A673 (cell line): ENCODE results near the gene GALNT16. TPM values are rescaled to one million over a fixed set of nuclear protein-coding genes. Genes with fewer than 3 reads are reported as not detected.

Experiments
- BruUV-seq: library from RNA; stranded (reverse); fragments of 400-500 nt; replicated peaks from 2 replicates; lab custom pipeline; 2021; lab: Mats Ljungman, UMichigan
- CTCF ChIA-PET: fragments of 300-600 bp; sonication (Branson Sonifier 250); formaldehyde crosslinking; loops from one replicate; lab custom pipeline; 2022; ENCODE audit warnings: antibody characterized with exemption; lab: Charles Lee
- POLR2A ChIA-PET: fragments of 300-600 bp; sonication (Branson Sonifier 250); formaldehyde crosslinking; loops from one replicate; lab custom pipeline; 2022; ENCODE audit warnings: antibody characterized with exemption; ENCODE audit not compliant: low non-redundant PET; lab: Charles Lee
- DNase-seq: peaks from one replicate; pipeline ENCODE4 v3.0.0-alpha.2; 2015; ENCODE audit warnings: low spot score
- H3K27ac ChIP-seq: fragments of 200-600 bp; sonication (generic); 2 replicates; pipeline ENCODE4 v1.5.1; 2016; ENCODE audit warnings: mixed run types, low read depth, mild to moderate bottlenecking, mixed read lengths, antibody characterized with exemption, low read length; ENCODE audit not compliant: poor library complexity, severe bottlenecking
- H3K27me3 ChIP-seq: fragments of 200-600 bp; sonication (generic); replicated peaks from 2 replicates; pipeline ENCODE4 v1.6.1; 2017; ENCODE audit warnings: mixed run types, low read depth, mild to moderate bottlenecking, mixed read lengths, antibody characterized with exemption, low read length; ENCODE audit not compliant: insufficient read depth, poor library complexity
- H3K36me3 ChIP-seq: fragments of 200-600 bp; sonication (generic); 2 replicates; pipeline ENCODE4 v1.6.1; 2016; ENCODE audit warnings: mixed run types, mild to moderate bottlenecking, mixed read lengths, antibody characterized with exemption, low read length; ENCODE audit not compliant: insufficient read depth, poor library complexity, severe bottlenecking
- H3K4me1 ChIP-seq: fragments of 200-600 bp; sonication (generic); 2 replicates; pipeline ENCODE4 v1.6.1; 2017; ENCODE audit warnings: mixed run types, mild to moderate bottlenecking, mixed read lengths, antibody characterized with exemption, low read length; ENCODE audit not compliant: insufficient read depth, poor library complexity, severe bottlenecking
- H3K4me3 ChIP-seq: fragments of 200-600 bp; sonication (generic); 2 replicates; pipeline ENCODE4 v1.5.1; 2016; ENCODE audit warnings: low read depth, mixed run types, mild to moderate bottlenecking, mixed read lengths, low read length; ENCODE audit not compliant: poor library complexity, severe bottlenecking
- H3K9me3 ChIP-seq: fragments of 200-600 bp; sonication (generic); 2 replicates; pipeline ENCODE4 v1.6.1; 2016; ENCODE audit warnings: mixed run types, low read depth, mild to moderate bottlenecking, mixed read lengths, antibody characterized with exemption, low read length; ENCODE audit not compliant: poor library complexity, severe bottlenecking
- EZH2 ChIP-seq: fragments of 200-600 bp; sonication (generic); IDR thresholded peaks from 2 replicates; pipeline ENCODE4 v1.6.1; 2017; ENCODE audit warnings: borderline replicate concordance, low read depth, mild to moderate bottlenecking, mixed read lengths, antibody characterized with exemption, low read length; ENCODE audit not compliant: poor library complexity, severe bottlenecking
- intact Hi-C: fragments of 100-400 bp; cut with micrococcal nuclease; formaldehyde crosslinking; loops from one replicate; pipeline ENCODE4 v1.10.0; 2022; ENCODE audit not compliant: unreplicated experiment
- total RNA-seq: library from RNA; stranded (reverse); gene quantifications from 2 replicates; pipeline ENCODE4 v1.2.3, GENCODE V29; 2021
- TF ChIP-seq, protein P1 (sequence below): fragments of 300-800, 200-600 bp; sonication (generic); conservative IDR thresholded peaks from 2 replicates; pipeline ENCODE4 v1.5.1; 2017; ENCODE audit warnings: low read depth, mild to moderate bottlenecking, antibody characterized with exemption, low read length, moderate library complexity, mixed read lengths

The GALNT16 gene
- total RNA-seq, 1 experiment from 2014 or later, result 0.32 TPM

DNA sequence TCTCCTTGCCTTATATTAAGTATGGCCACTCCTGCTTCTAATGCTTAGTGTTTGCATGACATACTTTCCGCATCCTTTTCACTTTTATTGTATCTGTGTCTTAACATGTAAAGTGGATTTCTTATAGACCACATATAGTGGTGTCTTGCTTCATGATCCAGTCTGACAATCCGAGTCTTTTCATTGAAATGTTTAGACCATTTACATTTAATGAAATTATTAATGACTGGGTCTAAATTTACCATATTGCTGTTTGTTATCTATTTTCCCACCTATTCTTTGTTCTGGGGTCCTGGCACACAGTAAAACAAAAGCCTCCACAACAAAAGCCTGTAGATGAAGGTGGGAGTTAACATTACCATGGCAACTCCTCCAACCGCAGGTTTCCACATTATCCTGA is 115.2 kb downstream of the GALNT16 start:
- TF ChIP-seq, protein P1, sequence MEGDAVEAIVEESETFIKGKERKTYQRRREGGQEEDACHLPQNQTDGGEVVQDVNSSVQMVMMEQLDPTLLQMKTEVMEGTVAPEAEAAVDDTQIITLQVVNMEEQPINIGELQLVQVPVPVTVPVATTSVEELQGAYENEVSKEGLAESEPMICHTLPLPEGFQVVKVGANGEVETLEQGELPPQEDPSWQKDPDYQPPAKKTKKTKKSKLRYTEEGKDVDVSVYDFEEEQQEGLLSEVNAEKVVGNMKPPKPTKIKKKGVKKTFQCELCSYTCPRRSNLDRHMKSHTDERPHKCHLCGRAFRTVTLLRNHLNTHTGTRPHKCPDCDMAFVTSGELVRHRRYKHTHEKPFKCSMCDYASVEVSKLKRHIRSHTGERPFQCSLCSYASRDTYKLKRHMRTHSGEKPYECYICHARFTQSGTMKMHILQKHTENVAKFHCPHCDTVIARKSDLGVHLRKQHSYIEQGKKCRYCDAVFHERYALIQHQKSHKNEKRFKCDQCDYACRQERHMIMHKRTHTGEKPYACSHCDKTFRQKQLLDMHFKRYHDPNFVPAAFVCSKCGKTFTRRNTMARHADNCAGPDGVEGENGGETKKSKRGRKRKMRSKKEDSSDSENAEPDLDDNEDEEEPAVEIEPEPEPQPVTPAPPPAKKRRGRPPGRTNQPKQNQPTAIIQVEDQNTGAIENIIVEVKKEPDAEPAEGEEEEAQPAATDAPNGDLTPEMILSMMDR, result no peak
- TF ChIP-seq EZH2, result no peak
- Histone ChIP-seq H3K27me3 (no peaks in the 10 kb centered on the region), H3K4me3 (no peak overlapping the region), H3K9me3 (no peaks in the 10 kb centered on the region), H3K36me3 (peaks cover 51% of the 10 kb centered on the region), H3K27ac (no peak overlapping the region), H3K4me1 (no peaks in the 10 kb centered on the region)
- DNase-seq, result no peak
- BruUV-seq, result no TSS peak
- ChIA-PET POLR2A (no interaction called here), CTCF (no interaction called here)
- intact Hi-C loops, result no loop called here

DNA sequence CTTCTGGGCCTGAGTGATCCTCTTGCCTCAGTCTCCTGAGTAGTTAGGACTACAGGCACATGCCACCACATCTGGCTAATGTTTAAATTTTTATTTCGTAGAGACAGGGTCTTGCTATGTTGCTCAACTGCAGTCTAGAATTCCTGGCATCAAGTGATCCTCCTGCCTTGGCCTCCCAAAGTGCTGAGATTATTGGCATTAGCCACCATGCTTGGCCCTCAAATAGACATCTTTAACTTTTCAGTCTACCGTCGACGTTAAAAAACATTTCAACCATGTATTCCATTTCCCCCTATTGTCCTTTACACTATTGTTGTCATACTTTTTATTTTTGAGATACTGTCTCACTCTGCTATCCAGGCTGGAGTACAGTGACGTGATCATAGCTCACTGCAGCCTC is 115.8 kb downstream of the GALNT16 start:
- H3K27ac ChIP-seq, result no peak overlapping the region
- DNase-seq, result no peak
- H3K4me3 ChIP-seq, result no peak overlapping the region
- BruUV-seq, result no TSS peak
- peaks cover 57% of the 10 kb centered on the region for H3K36me3 ChIP-seq
- H3K4me1 ChIP-seq, result no peaks in the 10 kb centered on the region
- CTCF ChIA-PET, result no interaction called here
- intact Hi-C loops, result no loop called here
- POLR2A ChIA-PET, result no interaction called here
- no peaks in the 10 kb centered on the region for H3K9me3 ChIP-seq
- H3K27me3 ChIP-seq, result no peaks in the 10 kb centered on the region
- TF ChIP-seq, protein P1, result no peak

DNA sequence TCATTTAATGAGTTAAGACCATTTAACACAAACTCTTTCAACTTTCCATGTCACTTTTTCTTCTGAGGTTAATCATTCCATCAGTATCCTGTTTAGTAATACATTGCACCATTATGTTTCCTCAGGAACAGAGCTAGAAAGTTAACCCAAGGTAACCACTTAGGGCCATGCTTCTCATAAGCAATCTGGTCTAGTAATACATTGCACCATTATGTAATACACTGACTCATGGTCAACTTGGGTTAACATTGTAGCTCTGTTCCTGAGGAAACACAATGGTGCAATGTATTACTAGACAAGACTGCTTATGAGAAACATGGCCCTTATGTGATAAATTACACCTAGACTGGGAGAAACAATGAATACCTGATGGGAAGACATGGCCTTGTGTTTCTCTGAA is 116.5 kb downstream of the GALNT16 start:
- Histone ChIP-seq H3K27me3 (no peaks in the 10 kb centered on the region), H3K27ac (no peak overlapping the region), H3K9me3 (no peaks in the 10 kb centered on the region), H3K36me3 (peaks cover 64% of the 10 kb centered on the region), H3K4me1 (no peaks in the 10 kb centered on the region), H3K4me3 (no peak overlapping the region)
- ChIA-PET POLR2A (no interaction called here), CTCF (no interaction called here)
- intact Hi-C loops, result no loop called here
- no peak for DNase-seq
- TF ChIP-seq, protein P1, result no peak
- no peak for TF ChIP-seq EZH2
- no TSS peak for BruUV-seq
